Hair follicular keratinocyte (primary cell): ENCODE data around the gene MRPL18. TPM values are rescaled to one million over a fixed set of nuclear protein-coding genes. Genes with fewer than 3 reads are reported as not detected.

Source experiments
- total RNA-seq: library from RNA; depleted of rRNA; stranded (reverse); fragments of >200 nt; gene quantifications from 2 replicates; pipeline ENCODE4 v1.2.3, GENCODE V29; 2015

MRPL18 gene
- 108 and 142 TPM in 2 replicates for total RNA-seq

DNA sequence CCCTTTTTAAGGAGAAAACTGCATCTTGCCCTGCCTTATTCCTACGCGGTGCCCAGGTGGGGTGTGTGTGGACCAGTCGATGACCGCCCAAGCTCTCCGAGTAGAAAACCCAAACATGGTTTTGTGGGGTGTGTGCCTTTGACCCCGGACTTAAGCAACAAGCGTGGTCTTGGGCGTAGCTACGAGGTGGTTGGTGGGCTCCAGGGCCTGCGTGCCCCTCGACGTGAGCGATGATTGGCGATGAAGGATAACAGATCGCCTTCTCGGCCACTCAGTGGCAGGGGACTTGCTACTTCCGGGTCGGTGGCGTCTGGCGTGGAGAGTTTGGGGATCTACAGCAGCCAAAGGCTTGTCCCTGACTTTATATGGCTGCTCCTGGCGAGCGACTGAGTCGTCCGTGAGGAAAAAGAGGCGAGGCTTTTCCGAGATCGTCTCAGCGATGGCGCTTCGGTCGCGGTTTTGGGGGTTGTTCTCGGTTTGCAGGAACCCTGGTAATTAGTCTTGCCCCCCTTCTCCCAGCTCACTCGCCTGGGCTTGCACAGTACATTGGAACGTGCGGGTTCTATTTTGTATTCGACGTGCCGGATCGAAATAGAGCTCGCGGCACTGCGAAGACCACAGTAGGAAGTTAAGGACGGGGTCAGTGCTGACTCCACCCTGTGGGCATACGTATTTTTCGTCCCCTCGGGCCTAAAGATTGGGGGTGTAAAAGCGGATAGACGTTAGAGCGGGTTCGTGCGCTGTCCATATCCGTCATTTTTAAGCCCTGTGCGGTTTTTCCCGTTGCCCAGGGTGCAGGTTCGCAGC, at the start of gene MRPL18:
TSS of gene MRPL18 (plus strand) at position 319 of the 807 bp plus-strand sequence. CDS start at position 440, 121 bp downstream.

GRCh38 chr6:159761873-159762680, 28.2 kb upstream of the MRPL18 start, which contains the start of gene ACAT2:
TSS of gene ACAT2 (plus strand) at chr6:159762045. CDS start at chr6:159762088, 43 bp downstream.

GRCh38 chr6:159789377-159790148, 704 bp upstream of the MRPL18 start, which contains the start of gene TCP1:
TSS of gene TCP1 (minus strand) at chr6:159789602. CDS start at chr6:159789468, 134 bp downstream.

GRCh38 chr6:159800141-159800865, 10.0 kb downstream of the MRPL18 start, which contains the start of gene PNLDC1:
TSS of gene PNLDC1 (plus strand) at chr6:159800276. CDS start at chr6:159800308, 32 bp downstream.

Other genes with a start within 250 kb of the MRPL18 start
- 156 and 195 TPM in 2 replicates for gene SOD2, start 97.2 kb upstream of the MRPL18 start, total RNA-seq
- 57.6 and 69.3 TPM in 2 replicates for gene WTAP, start 63.0 kb upstream of the MRPL18 start, total RNA-seq
- gene ACAT2, start 28.4 kb upstream of the MRPL18 start, total RNA-seq: 169 and 192 TPM in 2 replicates
- gene TCP1, start 865 bp upstream of the MRPL18 start, total RNA-seq: 171 and 301 TPM in 2 replicates
- gene PNLDC1, start 9.8 kb downstream of the MRPL18 start, total RNA-seq: 0.94 TPM in 1 of 2 replicates, not detected in the other
- not detected in 2 replicates for gene MAS1, start 100.5 kb downstream of the MRPL18 start, total RNA-seq
- gene IGF2R, start 178.6 kb downstream of the MRPL18 start, total RNA-seq: 37.1 and 57.4 TPM in 2 replicates